GM23338 (cell line): ENCODE measurements around the gene ALPI.

Experiments used
- CREB1 ChIP-seq: fragments of 250-450 bp; sonication (Bioruptor Pico); IDR thresholded peaks from 2 replicates; pipeline ENCODE4 v1.5.0; 2020; ENCODE audit warnings: low read depth, mild to moderate bottlenecking, moderate library complexity
- EZH2 ChIP-seq: fragments of 200-600 bp; sonication (generic); IDR thresholded peaks from one replicate; pipeline ENCODE4 v1.8.0; 2017; ENCODE audit warnings: antibody characterized with exemption, mild to moderate bottlenecking, low read depth; ENCODE audit not compliant: unreplicated experiment
- EZH2phosphoT487 ChIP-seq: fragments of 200-600 bp; sonication (generic); IDR thresholded peaks from one replicate; pipeline ENCODE4 v1.8.1; 2018; ENCODE audit warnings: antibody characterized with exemption; ENCODE audit not compliant: unreplicated experiment
- JUNB ChIP-seq: IDR thresholded peaks from one replicate; pipeline ENCODE4 v1.6.1; 2016; ENCODE audit warnings: antibody characterized with exemption; ENCODE audit not compliant: unreplicated experiment
- NANOG ChIP-seq: IDR thresholded peaks from 2 replicates; pipeline ENCODE4 v1.6.1; 2016; ENCODE audit warnings: antibody characterized with exemption, borderline replicate concordance
- POLR2AphosphoS5 ChIP-seq: IDR thresholded peaks from 2 replicates; pipeline ENCODE4 v1.6.1; 2016; ENCODE audit warnings: antibody characterized with exemption, low read depth
- ZNF114 ChIP-seq: fragments of 250-450 bp; sonication (Bioruptor Pico); IDR thresholded peaks from 2 replicates; pipeline ENCODE4 v1.5.0; 2020; ENCODE audit warnings: mild to moderate bottlenecking, moderate library complexity
- TF ChIP-seq, protein P1 (sequence below), 2 experiments: fragments of 200-600 bp in 1 of 2; sonication (generic) in 1 of 2; conservative IDR thresholded peaks; 2 replicates each; pipeline versions ENCODE4 v1.5.1 to v1.6.1; 2016 to 2017; ENCODE audit warnings: antibody characterized with exemption in 2 of 2, low read depth in 2 of 2, mild to moderate bottlenecking in 2 of 2, moderate library complexity in 1 of 2
- TF ChIP-seq, protein P2 (sequence below): IDR thresholded peaks from one replicate; pipeline ENCODE4 v1.6.1; 2018; ENCODE audit warnings: antibody characterized with exemption; ENCODE audit not compliant: unreplicated experiment
- TF ChIP-seq, protein P3 (sequence below): IDR thresholded peaks from 2 replicates; pipeline ENCODE4 v1.6.1; 2016; ENCODE audit warnings: antibody characterized with exemption

DNA sequence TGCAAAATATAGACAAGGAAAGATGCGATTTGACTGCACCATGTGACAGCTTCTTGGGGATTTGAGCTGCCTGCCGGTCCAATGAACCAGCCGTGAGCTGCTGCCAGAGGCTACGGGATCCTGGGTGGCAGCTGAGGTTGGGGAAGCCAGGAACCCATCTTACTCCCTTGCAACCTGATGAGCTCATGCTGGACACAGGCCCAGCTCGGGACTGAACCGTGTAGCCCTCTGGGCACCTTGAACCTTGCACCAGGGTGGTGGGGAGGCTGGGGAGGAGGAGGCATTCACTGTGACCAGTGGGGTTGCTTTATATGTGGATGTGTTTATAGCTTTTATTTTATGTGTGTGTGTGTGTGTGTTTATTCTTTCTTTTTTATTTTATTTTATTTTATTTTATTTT is 9.1 kb downstream of the ALPI start:
- TF ChIP-seq, protein P1, sequence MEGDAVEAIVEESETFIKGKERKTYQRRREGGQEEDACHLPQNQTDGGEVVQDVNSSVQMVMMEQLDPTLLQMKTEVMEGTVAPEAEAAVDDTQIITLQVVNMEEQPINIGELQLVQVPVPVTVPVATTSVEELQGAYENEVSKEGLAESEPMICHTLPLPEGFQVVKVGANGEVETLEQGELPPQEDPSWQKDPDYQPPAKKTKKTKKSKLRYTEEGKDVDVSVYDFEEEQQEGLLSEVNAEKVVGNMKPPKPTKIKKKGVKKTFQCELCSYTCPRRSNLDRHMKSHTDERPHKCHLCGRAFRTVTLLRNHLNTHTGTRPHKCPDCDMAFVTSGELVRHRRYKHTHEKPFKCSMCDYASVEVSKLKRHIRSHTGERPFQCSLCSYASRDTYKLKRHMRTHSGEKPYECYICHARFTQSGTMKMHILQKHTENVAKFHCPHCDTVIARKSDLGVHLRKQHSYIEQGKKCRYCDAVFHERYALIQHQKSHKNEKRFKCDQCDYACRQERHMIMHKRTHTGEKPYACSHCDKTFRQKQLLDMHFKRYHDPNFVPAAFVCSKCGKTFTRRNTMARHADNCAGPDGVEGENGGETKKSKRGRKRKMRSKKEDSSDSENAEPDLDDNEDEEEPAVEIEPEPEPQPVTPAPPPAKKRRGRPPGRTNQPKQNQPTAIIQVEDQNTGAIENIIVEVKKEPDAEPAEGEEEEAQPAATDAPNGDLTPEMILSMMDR (conservative IDR thresholded peaks at IDR 0.05; ENCODE audit: low read depth in 2 of 2), result no peak
- no peak for TF ChIP-seq POLR2AphosphoS5
- no peak for TF ChIP-seq ZNF114
- TF ChIP-seq EZH2phosphoT487, result no peak
- TF ChIP-seq, protein P2, sequence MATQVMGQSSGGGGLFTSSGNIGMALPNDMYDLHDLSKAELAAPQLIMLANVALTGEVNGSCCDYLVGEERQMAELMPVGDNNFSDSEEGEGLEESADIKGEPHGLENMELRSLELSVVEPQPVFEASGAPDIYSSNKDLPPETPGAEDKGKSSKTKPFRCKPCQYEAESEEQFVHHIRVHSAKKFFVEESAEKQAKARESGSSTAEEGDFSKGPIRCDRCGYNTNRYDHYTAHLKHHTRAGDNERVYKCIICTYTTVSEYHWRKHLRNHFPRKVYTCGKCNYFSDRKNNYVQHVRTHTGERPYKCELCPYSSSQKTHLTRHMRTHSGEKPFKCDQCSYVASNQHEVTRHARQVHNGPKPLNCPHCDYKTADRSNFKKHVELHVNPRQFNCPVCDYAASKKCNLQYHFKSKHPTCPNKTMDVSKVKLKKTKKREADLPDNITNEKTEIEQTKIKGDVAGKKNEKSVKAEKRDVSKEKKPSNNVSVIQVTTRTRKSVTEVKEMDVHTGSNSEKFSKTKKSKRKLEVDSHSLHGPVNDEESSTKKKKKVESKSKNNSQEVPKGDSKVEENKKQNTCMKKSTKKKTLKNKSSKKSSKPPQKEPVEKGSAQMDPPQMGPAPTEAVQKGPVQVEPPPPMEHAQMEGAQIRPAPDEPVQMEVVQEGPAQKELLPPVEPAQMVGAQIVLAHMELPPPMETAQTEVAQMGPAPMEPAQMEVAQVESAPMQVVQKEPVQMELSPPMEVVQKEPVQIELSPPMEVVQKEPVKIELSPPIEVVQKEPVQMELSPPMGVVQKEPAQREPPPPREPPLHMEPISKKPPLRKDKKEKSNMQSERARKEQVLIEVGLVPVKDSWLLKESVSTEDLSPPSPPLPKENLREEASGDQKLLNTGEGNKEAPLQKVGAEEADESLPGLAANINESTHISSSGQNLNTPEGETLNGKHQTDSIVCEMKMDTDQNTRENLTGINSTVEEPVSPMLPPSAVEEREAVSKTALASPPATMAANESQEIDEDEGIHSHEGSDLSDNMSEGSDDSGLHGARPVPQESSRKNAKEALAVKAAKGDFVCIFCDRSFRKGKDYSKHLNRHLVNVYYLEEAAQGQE, result no peak
- TF ChIP-seq EZH2, result no peak
- no peak for TF ChIP-seq JUNB
- TF ChIP-seq NANOG, result no peak
- TF ChIP-seq CREB1 (CRISPR knock-in tag), result no peak
- TF ChIP-seq, protein P3, sequence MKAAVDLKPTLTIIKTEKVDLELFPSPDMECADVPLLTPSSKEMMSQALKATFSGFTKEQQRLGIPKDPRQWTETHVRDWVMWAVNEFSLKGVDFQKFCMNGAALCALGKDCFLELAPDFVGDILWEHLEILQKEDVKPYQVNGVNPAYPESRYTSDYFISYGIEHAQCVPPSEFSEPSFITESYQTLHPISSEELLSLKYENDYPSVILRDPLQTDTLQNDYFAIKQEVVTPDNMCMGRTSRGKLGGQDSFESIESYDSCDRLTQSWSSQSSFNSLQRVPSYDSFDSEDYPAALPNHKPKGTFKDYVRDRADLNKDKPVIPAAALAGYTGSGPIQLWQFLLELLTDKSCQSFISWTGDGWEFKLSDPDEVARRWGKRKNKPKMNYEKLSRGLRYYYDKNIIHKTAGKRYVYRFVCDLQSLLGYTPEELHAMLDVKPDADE, result no peak
